ENCODE data around the gene PTPRM. TPM values are rescaled to one million over a fixed set of nuclear protein-coding genes. Genes with fewer than 3 reads are reported as not detected.

Gene PTPRM
- total RNA-seq, 2 experiments from 2014 or later: 2.1 to 3.0 TPM

DNA sequence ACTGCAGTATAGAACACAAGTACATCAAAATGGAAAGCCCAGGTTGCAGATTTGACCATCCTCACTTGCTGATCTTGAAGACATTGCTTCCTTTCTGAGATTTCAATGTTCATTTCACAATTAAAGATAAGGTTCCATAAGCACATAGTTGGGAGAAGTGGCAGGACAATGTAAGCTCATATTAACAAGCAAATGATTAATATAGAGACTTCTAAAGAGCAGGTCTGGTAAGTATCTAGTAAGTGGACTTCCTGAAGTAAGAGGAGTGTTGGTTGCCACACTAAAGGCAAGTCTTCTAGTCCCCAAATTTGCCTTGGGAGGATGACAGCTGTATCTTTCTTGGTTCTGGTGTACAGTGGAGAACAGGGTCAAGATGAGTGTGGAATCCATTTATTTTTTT, 1.4 kb upstream of the PTPRM start:
- peaks cover 3% of the 10 kb centered on the region for H3K4me1 Mint-ChIP-seq (ENCODE audit: low read depth)
- ChIA-PET CTCF (interaction anchor here (1.9 kb wide), 1 partner anchor 9 kb away, joined by 6 read pairs; no protein-coding TSS in a partner anchor), POLR2A (no interaction called here)
- no peaks in the 10 kb centered on the region for H3K9me3 Mint-ChIP-seq
- ATAC-seq (no peak), DNase-seq (no peak)
- peaks cover 47% of the 10 kb centered on the region for H3K27me3 Mint-ChIP-seq
- no peak overlapping the region for H3K27ac Mint-ChIP-seq
- intact Hi-C loops (cut with micrococcal nuclease): no loop called here
- H3K36me3 Mint-ChIP-seq (ENCODE audit: low read depth): no peaks in the 10 kb centered on the region
- TF ChIP-seq, protein P1, sequence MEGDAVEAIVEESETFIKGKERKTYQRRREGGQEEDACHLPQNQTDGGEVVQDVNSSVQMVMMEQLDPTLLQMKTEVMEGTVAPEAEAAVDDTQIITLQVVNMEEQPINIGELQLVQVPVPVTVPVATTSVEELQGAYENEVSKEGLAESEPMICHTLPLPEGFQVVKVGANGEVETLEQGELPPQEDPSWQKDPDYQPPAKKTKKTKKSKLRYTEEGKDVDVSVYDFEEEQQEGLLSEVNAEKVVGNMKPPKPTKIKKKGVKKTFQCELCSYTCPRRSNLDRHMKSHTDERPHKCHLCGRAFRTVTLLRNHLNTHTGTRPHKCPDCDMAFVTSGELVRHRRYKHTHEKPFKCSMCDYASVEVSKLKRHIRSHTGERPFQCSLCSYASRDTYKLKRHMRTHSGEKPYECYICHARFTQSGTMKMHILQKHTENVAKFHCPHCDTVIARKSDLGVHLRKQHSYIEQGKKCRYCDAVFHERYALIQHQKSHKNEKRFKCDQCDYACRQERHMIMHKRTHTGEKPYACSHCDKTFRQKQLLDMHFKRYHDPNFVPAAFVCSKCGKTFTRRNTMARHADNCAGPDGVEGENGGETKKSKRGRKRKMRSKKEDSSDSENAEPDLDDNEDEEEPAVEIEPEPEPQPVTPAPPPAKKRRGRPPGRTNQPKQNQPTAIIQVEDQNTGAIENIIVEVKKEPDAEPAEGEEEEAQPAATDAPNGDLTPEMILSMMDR (IDR thresholded peaks at IDR 0.05): no peak
- H3K4me3 Mint-ChIP-seq: no peak overlapping the region

DNA sequence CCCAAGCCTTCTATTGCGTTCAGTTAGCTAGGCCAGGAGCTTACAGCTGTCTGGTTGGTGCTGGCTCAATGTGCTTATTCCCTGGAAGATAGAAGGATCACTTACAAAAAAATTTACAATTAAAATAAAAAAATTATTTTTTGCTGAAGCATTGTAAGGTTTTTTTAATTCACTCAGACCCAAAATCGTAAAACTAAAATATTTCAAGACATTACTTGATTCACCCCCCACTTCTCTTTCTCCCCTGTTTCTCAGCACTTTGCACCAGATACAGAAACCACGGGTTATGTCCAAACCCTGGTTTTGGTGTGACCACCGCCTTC, 911 bp upstream of the PTPRM start:
- TF ChIP-seq, protein P1 (IDR thresholded peaks at IDR 0.05): no peak
- DNase-seq: no peak
- Mint-ChIP-seq H3K27ac (no peak overlapping the region), H3K4me1 (ENCODE audit: low read depth) (peaks cover 3% of the 10 kb centered on the region), H3K4me3 (peak overlapping the region; percentile 19), H3K36me3 (ENCODE audit: low read depth) (no peaks in the 10 kb centered on the region), H3K27me3 (peaks cover 48% of the 10 kb centered on the region), H3K9me3 (no peaks in the 10 kb centered on the region)
- intact Hi-C loops (cut with micrococcal nuclease): no loop called here
- ChIA-PET POLR2A (interaction anchor here (0.7 kb wide), 1 partner anchor 28 kb away, joined by 3 read pairs; no protein-coding TSS in a partner anchor), CTCF (interaction anchor here (1.0 to 1.9 kb wide), 5 partner anchors 10 to 296 kb away, joined by 3 to 6 read pairs (median 3); no protein-coding TSS in a partner anchor)
- ATAC-seq: no peak

DNA sequence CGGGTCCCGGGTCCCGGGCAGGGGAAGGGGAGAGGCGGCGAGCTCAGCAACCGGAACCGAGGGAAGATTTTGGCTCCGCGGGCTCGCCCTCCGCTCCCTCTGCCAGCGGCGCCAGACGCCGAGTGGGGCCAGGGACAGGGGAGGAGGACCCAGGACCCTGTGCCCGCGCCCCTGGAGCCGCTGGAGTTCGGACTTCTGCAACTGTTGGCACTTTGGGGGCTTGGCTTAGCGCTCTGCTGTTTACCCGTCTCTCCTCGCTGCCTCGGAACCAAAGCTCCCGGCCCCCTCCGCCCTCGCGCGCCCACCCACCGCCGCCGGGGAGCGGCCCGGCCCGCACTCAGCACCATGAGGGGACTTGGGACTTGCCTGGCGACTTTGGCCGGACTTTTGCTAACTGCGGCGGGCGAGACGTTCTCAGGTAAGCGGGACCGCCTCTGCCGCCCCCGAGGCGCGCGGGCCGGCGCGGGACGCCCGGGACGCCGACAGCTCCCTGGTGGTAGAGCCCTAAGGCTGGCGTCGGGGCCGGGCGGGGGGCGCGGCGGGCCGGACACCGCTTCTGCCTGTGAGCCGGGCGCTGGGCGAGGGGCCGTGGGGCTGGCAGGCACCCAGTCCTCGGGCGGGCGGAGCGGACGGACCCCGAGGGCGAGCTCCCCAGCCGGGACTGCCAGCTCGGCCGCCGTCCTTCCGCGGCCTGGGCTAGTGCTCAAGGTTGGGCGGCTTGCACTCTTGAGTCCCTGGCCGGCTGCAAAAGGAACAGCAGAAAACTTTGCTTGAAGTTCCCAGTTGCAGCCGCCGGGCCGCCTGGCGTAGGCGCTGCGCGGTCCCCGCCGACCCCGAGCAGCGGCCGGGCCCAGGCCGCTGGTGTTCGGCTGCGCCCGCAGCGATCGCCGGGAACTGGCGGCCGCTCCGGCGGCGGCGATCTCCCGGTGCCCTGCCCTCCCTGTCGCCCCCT, 634 bp downstream of the PTPRM start:
- intact Hi-C loops (cut with micrococcal nuclease): no loop called here
- peaks cover 43% of the 10 kb centered on the region for H3K27me3 Mint-ChIP-seq
- no peaks in the 10 kb centered on the region for H3K9me3 Mint-ChIP-seq

DNA sequence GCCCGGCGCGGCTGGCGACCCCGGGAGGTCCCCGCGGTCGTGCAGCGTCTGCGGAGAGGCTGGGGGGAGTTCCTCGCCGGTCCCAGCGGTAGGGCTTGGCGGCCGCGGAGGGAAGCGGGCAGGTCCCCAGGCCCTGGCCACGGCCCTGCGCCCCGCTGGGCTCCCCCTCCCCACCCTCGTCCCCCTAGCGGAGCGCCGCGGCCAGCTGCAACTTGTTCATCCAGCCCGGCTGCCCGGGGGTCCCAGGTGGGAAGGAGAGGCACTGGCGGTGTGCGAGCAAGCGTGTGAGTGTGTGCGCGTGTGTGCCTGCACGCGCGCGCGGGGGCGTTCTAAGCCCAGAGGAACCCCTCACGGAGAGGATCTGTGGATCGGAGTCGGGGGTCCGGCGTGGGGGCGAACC, 1.3 kb downstream of the PTPRM start:
- peak; percentile 7 for DNase-seq
- POLR2A ChIA-PET: no interaction called here
- H3K4me3 Mint-ChIP-seq: peak overlapping the region; percentile 36
- CTCF ChIA-PET: no interaction called here
- H3K4me1 Mint-ChIP-seq (ENCODE audit: low read depth): peaks cover 8% of the 10 kb centered on the region
- no peak for ATAC-seq
- no peaks in the 10 kb centered on the region for H3K9me3 Mint-ChIP-seq
- intact Hi-C loops (cut with micrococcal nuclease): no loop called here
- no peaks in the 10 kb centered on the region for H3K36me3 Mint-ChIP-seq (ENCODE audit: low read depth)
- H3K27ac Mint-ChIP-seq: no peak overlapping the region
- TF ChIP-seq, protein P1 (IDR thresholded peaks at IDR 0.05): no peak
- peaks cover 42% of the 10 kb centered on the region for H3K27me3 Mint-ChIP-seq

More for the DNA sequence above, 634 bp downstream of the PTPRM start:
- Mint-ChIP-seq H3K36me3 (ENCODE audit: low read depth) (no peaks in the 10 kb centered on the region), H3K27ac (no peak overlapping the region), H3K4me3 (no peak overlapping the region), H3K4me1 (ENCODE audit: low read depth) (peaks cover 3% of the 10 kb centered on the region)
- POLR2A ChIA-PET: interaction anchor here (1.0 kb wide), 1 partner anchor 12 kb away, joined by 4 read pairs; no protein-coding TSS in a partner anchor
- DNase-seq (peak; percentile 23), ATAC-seq (no peak)
- CTCF ChIA-PET: interaction anchor here (0.8 to 1.5 kb wide), 7 partner anchors 9 to 343 kb away, joined by 3 to 5 read pairs (median 3); no protein-coding TSS in a partner anchor
- TF ChIP-seq, protein P1 (IDR thresholded peaks at IDR 0.05): no peak

DNA sequence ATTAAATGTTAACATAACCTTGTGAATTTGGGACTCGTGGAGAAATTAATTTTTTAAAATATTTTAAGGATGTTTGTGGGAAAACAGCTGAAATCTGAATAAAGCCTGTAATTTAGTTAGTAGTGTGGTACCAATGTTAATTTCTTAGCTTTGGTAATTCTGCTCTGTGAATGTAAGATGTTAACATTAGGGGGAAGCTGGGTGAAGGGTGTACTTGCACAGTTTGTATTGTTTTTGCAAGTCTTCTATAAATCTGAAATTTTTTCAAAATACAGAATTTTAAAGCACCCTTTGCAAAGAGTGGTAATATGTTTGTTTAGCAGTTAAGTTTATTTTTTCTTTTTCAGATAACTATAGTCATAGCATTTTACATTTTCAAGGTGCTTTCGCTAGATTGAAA, 4.5 kb downstream of the PTPRM start:
- DNase-seq (no peak), ATAC-seq (no peak)
- H3K36me3 Mint-ChIP-seq (ENCODE audit: low read depth): no peaks in the 10 kb centered on the region
- ChIA-PET POLR2A (no interaction called here), CTCF (no interaction called here)
- peaks cover 20% of the 10 kb centered on the region for H3K27me3 Mint-ChIP-seq
- no peak overlapping the region for H3K27ac Mint-ChIP-seq
- peaks cover 8% of the 10 kb centered on the region for H3K4me1 Mint-ChIP-seq (ENCODE audit: low read depth)
- no peaks in the 10 kb centered on the region for H3K9me3 Mint-ChIP-seq
- intact Hi-C loops (cut with micrococcal nuclease): no loop called here
- no peak overlapping the region for H3K4me3 Mint-ChIP-seq
- TF ChIP-seq, protein P1 (IDR thresholded peaks at IDR 0.05): no peak

All from activated CD8-positive, alpha-beta T cell treated with anti-CD3 and anti-CD28 coated beads for 36 hours (primary cell).